HEK293T (cell line): ENCODE results near the gene EPS8L1.

Experiments
- CTCF ChIA-PET: fragments of 350-600 bp; formaldehyde crosslinking; extraction: SDS; loops from one replicate; lab custom pipeline; 2021; ENCODE audit warnings: antibody characterized with exemption, inconsistent platforms; lab: Yijun Ruan, JAX
- POLR2A ChIA-PET: fragments of 350-600 bp; formaldehyde crosslinking; extraction: SDS; loops from one replicate; lab custom pipeline; 2020; ENCODE audit warnings: antibody characterized with exemption, inconsistent platforms; lab: Yijun Ruan, JAX
- DNase-seq: peaks from one replicate; pipeline ENCODE4 v3.0.0; 2012; ENCODE audit warnings: mixed read lengths; ENCODE audit errors: extremely low spot score
- ARNT ChIP-seq: fragments of 450-650 bp; IDR thresholded peaks from 2 replicates; pipeline ENCODE4 v1.6.1; 2017; ENCODE audit warnings: mild to moderate bottlenecking
- BHLHE40 ChIP-seq: fragments of 450-650 bp; IDR thresholded peaks from 2 replicates; pipeline ENCODE4 v1.6.1; 2016; ENCODE audit warnings: mild to moderate bottlenecking, moderate library complexity, borderline replicate concordance
- CTBP1 ChIP-seq: fragments of 450-650 bp; IDR thresholded peaks from 2 replicates; pipeline ENCODE4 v1.6.1; 2016; ENCODE audit warnings: borderline replicate concordance
- ELF4 ChIP-seq: fragments of 450-650 bp; IDR thresholded peaks from 2 replicates; pipeline ENCODE4 v1.6.1; 2017; ENCODE audit warnings: antibody characterized with exemption
- FOXA1 ChIP-seq: fragments of 450-650 bp; IDR thresholded peaks from 2 replicates; pipeline ENCODE4 v1.6.1; 2016; ENCODE audit warnings: mild to moderate bottlenecking
- FOXK2 ChIP-seq: fragments of 450-650 bp; IDR thresholded peaks from 2 replicates; pipeline ENCODE4 v1.6.1; 2016; ENCODE audit warnings: mild to moderate bottlenecking
- FOXM1 ChIP-seq: fragments of 450-650 bp; IDR thresholded peaks from 2 replicates; pipeline ENCODE4 v1.6.1; 2017; ENCODE audit warnings: mild to moderate bottlenecking, borderline replicate concordance
- HDGF ChIP-seq: fragments of 450-650 bp; IDR thresholded peaks from 2 replicates; pipeline ENCODE4 v1.6.1; 2017; ENCODE audit warnings: antibody characterized with exemption, borderline replicate concordance
- L3MBTL2 ChIP-seq: fragments of 450-650 bp; conservative IDR thresholded peaks from 2 replicates; pipeline ENCODE4 v1.6.1; 2016; ENCODE audit warnings: mild to moderate bottlenecking
- LEF1 ChIP-seq: fragments of 450-650 bp; IDR thresholded peaks from 2 replicates; pipeline ENCODE4 v1.6.1; 2017; ENCODE audit warnings: mild to moderate bottlenecking, borderline replicate concordance
- NFRKB ChIP-seq: fragments of 450-650 bp; IDR thresholded peaks from 2 replicates; pipeline ENCODE4 v1.6.1; 2016; ENCODE audit warnings: mild to moderate bottlenecking, moderate library complexity
- PKNOX1 ChIP-seq: fragments of 450-650 bp; IDR thresholded peaks from 2 replicates; pipeline ENCODE4 v1.6.1; 2016
- SP1 ChIP-seq: fragments of 450-650 bp; IDR thresholded peaks from 2 replicates; pipeline ENCODE4 v1.6.1; 2017
- SUZ12 ChIP-seq: fragments of 450-650 bp; IDR thresholded peaks from 2 replicates; pipeline ENCODE4 v1.6.1; 2016; ENCODE audit warnings: mild to moderate bottlenecking
- TARDBP ChIP-seq: fragments of 450-650 bp; IDR thresholded peaks from 2 replicates; pipeline ENCODE4 v1.6.1; 2016
- ZNF384 ChIP-seq: fragments of 450-650 bp; IDR thresholded peaks from 2 replicates; pipeline ENCODE4 v1.6.1; 2016

EPS8L1 gene

GRCh38 chr19:55116232-55116858, 40.7 kb downstream of the EPS8L1 start:
- TF ChIP-seq ELF4 (no peak), CTBP1 (no peak), ZNF384 (no peak), FOXA1 (no peak), FOXK2 (no peak), FOXM1 (no peak), BHLHE40 (no peak), PKNOX1 (no peak), TARDBP (no peak), NFRKB (no peak), ARNT (no peak), LEF1 (no peak), HDGF (no peak), SUZ12 (no peak), L3MBTL2 (no peak), SP1 (no peak)
- ChIA-PET POLR2A (interaction anchor here (1.7 kb wide), 1 partner anchor 30 kb away, joined by 4 read pairs; no protein-coding TSS in a partner anchor), CTCF (no interaction called here)
- DNase-seq = peak; percentile 62

- TF ChIP-seq L3MBTL2 (no peak), TARDBP (no peak), ZNF384 (no peak), FOXM1 (0 out of 2 replicates have a peak, but pooled peaks have one; percentile 31), LEF1 (no peak)
- ChIA-PET POLR2A (interaction anchor here (0.6 to 1.7 kb wide), 10 partner anchors 10 to 537 kb away, joined by 3 to 6 read pairs (median 4); partner anchors contain the start of genes PPP6R1 and U2AF2), CTCF (no interaction called here)
- peak; percentile 37 for DNase-seq
Observed at GRCh38 chr19:55116859-55117662, 41.4 kb downstream of the EPS8L1 start, which contains the start of gene PPP1R12C. PPP1R12C (minus strand) TSS chr19:55117637; CDS start chr19:55117543, 94 bp downstream.

GRCh38 chr19:55117663-55118391, 42.2 kb downstream of the EPS8L1 start:
- peak; percentile 98 for DNase-seq
- TF ChIP-seq TARDBP (no peak), ELF4 (peak; percentile 58)
- ChIA-PET POLR2A (interaction anchor here (0.6 to 1.7 kb wide), 12 partner anchors 9 to 537 kb away, joined by 3 to 6 read pairs (median 4); partner anchors contain the start of genes PPP6R1, RDH13, U2AF2 and ZNF628), CTCF (no interaction called here)

GRCh38 chr19:55118401-55118991, 42.8 kb downstream of the EPS8L1 start:
- TF ChIP-seq BHLHE40 = no peak
- TF ChIP-seq LEF1 = no peak
- TF ChIP-seq FOXK2 = no peak
- no peak for TF ChIP-seq ARNT
- no peak for TF ChIP-seq PKNOX1
- no peak for TF ChIP-seq FOXA1
- no peak for TF ChIP-seq SUZ12
- TF ChIP-seq SP1 = no peak
- no peak for TF ChIP-seq ZNF384
- TF ChIP-seq TARDBP = no peak
- no peak for TF ChIP-seq FOXM1
- POLR2A ChIA-PET = interaction anchor here (1.1 to 1.7 kb wide), 10 partner anchors 9 to 536 kb away, joined by 3 to 6 read pairs (median 4); partner anchors contain the start of genes PPP6R1, RDH13, U2AF2 and ZNF628
- peak; percentile 50 for DNase-seq
- CTCF ChIA-PET = no interaction called here

- POLR2A ChIA-PET = interaction anchor here (1.2 to 1.7 kb wide), 3 partner anchors 56 to 357 kb away, joined by 4 to 5 read pairs (median 4); partner anchors contain the start of genes PPP6R1, RDH13 and ZNF628
- CTCF ChIA-PET = no interaction called here
- TF ChIP-seq NFRKB (no peak), TARDBP (no peak), FOXK2 (no peak), ELF4 (no peak), LEF1 (no peak)
- no peak for DNase-seq
Observed at GRCh38 chr19:55119053-55119452, 43.4 kb downstream of the EPS8L1 start.

GRCh38 chr19:55131421-55131820, 55.8 kb downstream of the EPS8L1 start:
- TF ChIP-seq SP1 (no peak), L3MBTL2 (no peak), ELF4 (no peak), BHLHE40 (no peak)
- POLR2A ChIA-PET = no interaction called here
- CTCF ChIA-PET = no interaction called here
- DNase-seq = no peak
